Upper lobe of left lung (tissue), 4 donors: Measurements from ENCODE around the gene SLC25A42.

Source experiments
- CTCF ChIP-seq, 6 experiments: fragments of 450-650 bp in 4 of 6; fragments of 200-600 bp in 2 of 6; sonication (generic) in 2 of 6; IDR thresholded peaks; one replicate each; pipeline ENCODE4 v1.5.1; 2016 to 2019; ENCODE audit warnings: antibody characterized with exemption in 6 of 6
- EP300 ChIP-seq, 4 donors: sonication (generic); formaldehyde crosslinking; IDR thresholded peaks; one replicate each; pipeline ENCODE4 v1.5.1; 2017; ENCODE audit warnings: antibody characterized with exemption in 4 of 4, control low read depth in 2 of 4
- POLR2A ChIP-seq, 4 donors: fragments of 450-650 bp; IDR thresholded peaks; one replicate each; pipeline ENCODE4 v1.5.1; 2016 to 2017; ENCODE audit warnings: antibody characterized with exemption in 4 of 4, mild to moderate bottlenecking in 2 of 4
- POLR2AphosphoS5 ChIP-seq, 2 donors: sonication (generic); formaldehyde crosslinking; IDR thresholded peaks; one replicate each; pipeline ENCODE4 v1.5.1; 2017; ENCODE audit warnings: antibody characterized with exemption in 2 of 2

GRCh38 chr19:19051478-19052213 lies 12.1 kb upstream of the SLC25A42 start:
- no peak for TF ChIP-seq POLR2AphosphoS5 (IDR thresholded peaks at IDR 0.05)
- no peak for TF ChIP-seq EP300 (IDR thresholded peaks at IDR 0.05)
- no peak for TF ChIP-seq CTCF (IDR thresholded peaks at IDR 0.05)
- TF ChIP-seq POLR2A (IDR thresholded peaks at IDR 0.05): no peak
